ENCODE measurements around the gene LCN10.

The LCN10 gene

DNA sequence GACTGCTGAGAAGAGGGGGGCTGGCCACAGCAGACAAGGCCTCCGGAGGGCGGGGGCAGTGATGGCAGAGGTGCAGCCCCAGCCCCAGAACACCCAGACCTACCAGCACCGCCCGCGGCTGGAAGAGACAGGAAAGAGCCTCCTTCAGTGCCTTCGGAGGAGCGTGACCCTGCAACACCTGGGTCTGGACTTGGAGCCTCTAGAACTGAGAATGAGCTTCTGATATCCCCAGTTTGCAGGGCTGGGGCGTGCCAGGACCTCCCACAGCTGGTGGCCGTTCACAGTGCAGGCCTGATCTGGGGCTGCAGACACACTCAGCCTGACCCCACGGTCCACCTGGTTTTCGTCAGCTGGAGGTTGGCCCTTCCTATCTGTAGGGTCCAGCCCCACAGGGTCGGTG is 9.1 kb downstream of the LCN10 start:
- TF ChIP-seq, protein P1, sequence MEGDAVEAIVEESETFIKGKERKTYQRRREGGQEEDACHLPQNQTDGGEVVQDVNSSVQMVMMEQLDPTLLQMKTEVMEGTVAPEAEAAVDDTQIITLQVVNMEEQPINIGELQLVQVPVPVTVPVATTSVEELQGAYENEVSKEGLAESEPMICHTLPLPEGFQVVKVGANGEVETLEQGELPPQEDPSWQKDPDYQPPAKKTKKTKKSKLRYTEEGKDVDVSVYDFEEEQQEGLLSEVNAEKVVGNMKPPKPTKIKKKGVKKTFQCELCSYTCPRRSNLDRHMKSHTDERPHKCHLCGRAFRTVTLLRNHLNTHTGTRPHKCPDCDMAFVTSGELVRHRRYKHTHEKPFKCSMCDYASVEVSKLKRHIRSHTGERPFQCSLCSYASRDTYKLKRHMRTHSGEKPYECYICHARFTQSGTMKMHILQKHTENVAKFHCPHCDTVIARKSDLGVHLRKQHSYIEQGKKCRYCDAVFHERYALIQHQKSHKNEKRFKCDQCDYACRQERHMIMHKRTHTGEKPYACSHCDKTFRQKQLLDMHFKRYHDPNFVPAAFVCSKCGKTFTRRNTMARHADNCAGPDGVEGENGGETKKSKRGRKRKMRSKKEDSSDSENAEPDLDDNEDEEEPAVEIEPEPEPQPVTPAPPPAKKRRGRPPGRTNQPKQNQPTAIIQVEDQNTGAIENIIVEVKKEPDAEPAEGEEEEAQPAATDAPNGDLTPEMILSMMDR (IDR thresholded peaks at IDR 0.05), result no peak

DNA sequence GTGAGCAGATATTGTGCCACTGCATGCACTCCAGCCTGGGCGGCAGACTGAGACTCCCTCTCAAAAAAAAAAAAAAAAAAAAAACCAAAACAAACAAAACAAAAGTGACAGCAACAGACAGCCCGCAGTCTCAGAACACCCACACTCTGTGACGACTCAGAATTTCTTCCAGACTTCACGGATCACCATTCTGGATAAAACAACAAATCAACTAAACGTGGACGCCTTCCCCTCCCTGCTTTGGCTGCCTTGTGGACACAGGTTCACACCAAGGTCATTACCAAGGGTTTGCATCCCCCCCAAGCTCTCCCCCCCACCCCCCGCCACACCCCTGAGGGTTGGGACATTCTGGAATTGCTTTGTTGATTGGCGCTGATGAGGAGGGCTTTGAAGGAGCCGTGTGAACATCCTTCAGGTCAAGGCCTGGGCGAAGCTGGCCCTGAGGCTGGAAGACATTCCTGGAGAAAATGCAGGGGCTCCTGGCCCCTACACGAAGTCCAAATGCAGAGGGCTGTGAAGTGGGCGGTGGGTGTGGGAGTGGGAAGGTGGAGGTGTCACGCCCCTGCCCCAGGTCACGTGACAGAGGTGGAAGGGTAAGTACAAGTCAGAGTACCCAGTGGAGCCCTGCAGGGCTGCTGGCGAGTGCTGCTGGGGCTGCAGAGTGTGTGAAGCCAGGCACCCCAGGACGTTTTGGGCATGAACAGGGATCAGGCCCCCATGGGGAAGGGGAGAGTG is 10.1 kb downstream of the LCN10 start:
- H3K4me3 ChIP-seq (ENCODE audit: low read depth in 1 of 2, low read length in 1 of 2), result no peak overlapping the region
- no peaks in the 10 kb centered on the region for H3K36me3 ChIP-seq
- peaks cover 25% of the 10 kb centered on the region for H3K27me3 ChIP-seq
- no peak overlapping the region for H3K27ac ChIP-seq
- TF ChIP-seq, protein P1 (IDR thresholded peaks at IDR 0.05), result no peak
- no peaks in the 10 kb centered on the region for H3K9me3 ChIP-seq
- H3K4me1 ChIP-seq (ENCODE audit: control insufficient read depth in 1 of 2, insufficient read depth in 1 of 2, low read depth in 1 of 2, low read length in 1 of 2), result peaks cover 10 to 12% of the 10 kb centered on the region in 2 experiments

More for the DNA sequence above, 9.1 kb downstream of the LCN10 start:
- H3K4me3 ChIP-seq (ENCODE audit: low read depth in 1 of 2, low read length in 1 of 2), result no peak overlapping the region
- peaks cover 4 to 5% of the 10 kb centered on the region in 2 experiments for H3K4me1 ChIP-seq (ENCODE audit: control insufficient read depth in 1 of 2, insufficient read depth in 1 of 2, low read depth in 1 of 2, low read length in 1 of 2)
- no peak overlapping the region for H3K27ac ChIP-seq
- no peaks in the 10 kb centered on the region for H3K9me3 ChIP-seq
- H3K36me3 ChIP-seq, result no peaks in the 10 kb centered on the region
- H3K27me3 ChIP-seq, result peaks cover 22% of the 10 kb centered on the region

GRCh38 chr9:136729926-136730325 is 12.8 kb downstream of the LCN10 start:
- TF ChIP-seq, protein P1 (IDR thresholded peaks at IDR 0.05), result no peak

GRCh38 chr9:136729144-136729543 is 13.6 kb downstream of the LCN10 start:
- Histone ChIP-seq H3K9me3 (no peaks in the 10 kb centered on the region), H3K27me3 (peaks cover 25% of the 10 kb centered on the region), H3K4me1 (ENCODE audit: control insufficient read depth in 1 of 2, insufficient read depth in 1 of 2, low read depth in 1 of 2, low read length in 1 of 2) (peaks cover 28 to 30% of the 10 kb centered on the region in 2 experiments), H3K36me3 (peaks cover 24% of the 10 kb centered on the region), H3K27ac (no peak overlapping the region), H3K4me3 (ENCODE audit: low read depth in 1 of 2, low read length in 1 of 2) (peak overlapping the region in 1 of 2 experiments; percentile 74)
- TF ChIP-seq, protein P1 (IDR thresholded peaks at IDR 0.05), result no peak

More at GRCh38 chr9:136729926-136730325, 12.8 kb downstream of the LCN10 start:
- Histone ChIP-seq H3K4me1 (ENCODE audit: control insufficient read depth in 1 of 2, insufficient read depth in 1 of 2, low read depth in 1 of 2, low read length in 1 of 2) (peaks cover 28 to 30% of the 10 kb centered on the region in 2 experiments), H3K4me3 (ENCODE audit: low read depth in 1 of 2, low read length in 1 of 2) (no peak overlapping the region), H3K36me3 (peaks cover 16% of the 10 kb centered on the region), H3K27me3 (peaks cover 25% of the 10 kb centered on the region), H3K9me3 (no peaks in the 10 kb centered on the region), H3K27ac (no peak overlapping the region)

GRCh38 chr9:136728548-136729123 is 14.1 kb downstream of the LCN10 start:
- H3K9me3 ChIP-seq, result no peaks in the 10 kb centered on the region
- peaks cover 29% of the 10 kb centered on the region for H3K36me3 ChIP-seq
- H3K27me3 ChIP-seq, result peaks cover 25% of the 10 kb centered on the region
- H3K4me3 ChIP-seq (ENCODE audit: low read depth in 1 of 2, low read length in 1 of 2), result peak overlapping the region; percentile 74 to 86
- H3K4me1 ChIP-seq (ENCODE audit: control insufficient read depth in 1 of 2, insufficient read depth in 1 of 2, low read depth in 1 of 2, low read length in 1 of 2), result peaks cover 28 to 30% of the 10 kb centered on the region in 2 experiments
- TF ChIP-seq, protein P1 (IDR thresholded peaks at IDR 0.05), result no peak
- no peak overlapping the region for H3K27ac ChIP-seq
